RWPE1 (cell line): ENCODE measurements around the gene TEDC1.

ENCODE experiments used
- CTCF ChIA-PET: fragments of 350-600 bp; sonication (Branson Sonifier 250); formaldehyde crosslinking; extraction: SDS; loops from one replicate; lab custom pipeline; 2021; lab: Yijun Ruan, JAX
- POLR2A ChIA-PET: fragments of 400-600 bp; formaldehyde crosslinking; extraction: SDS; loops from one replicate; lab custom pipeline; 2020; ENCODE audit warnings: antibody characterized with exemption; ENCODE audit not compliant: low non-redundant PET; lab: Yijun Ruan, JAX
- DNase-seq: peaks from one replicate; pipeline ENCODE4 v3.0.0; 2012; ENCODE audit warnings: low spot score
- H3K27ac ChIP-seq: fragments of 450-650 bp; 2 replicates; pipeline ENCODE4 v1.5.1; 2017
- CTCF ChIP-seq: fragments of 450-650 bp; conservative IDR thresholded peaks from 2 replicates; pipeline ENCODE4 v1.5.1; 2017; ENCODE audit warnings: low read depth, mild to moderate bottlenecking

The TEDC1 gene

DNA sequence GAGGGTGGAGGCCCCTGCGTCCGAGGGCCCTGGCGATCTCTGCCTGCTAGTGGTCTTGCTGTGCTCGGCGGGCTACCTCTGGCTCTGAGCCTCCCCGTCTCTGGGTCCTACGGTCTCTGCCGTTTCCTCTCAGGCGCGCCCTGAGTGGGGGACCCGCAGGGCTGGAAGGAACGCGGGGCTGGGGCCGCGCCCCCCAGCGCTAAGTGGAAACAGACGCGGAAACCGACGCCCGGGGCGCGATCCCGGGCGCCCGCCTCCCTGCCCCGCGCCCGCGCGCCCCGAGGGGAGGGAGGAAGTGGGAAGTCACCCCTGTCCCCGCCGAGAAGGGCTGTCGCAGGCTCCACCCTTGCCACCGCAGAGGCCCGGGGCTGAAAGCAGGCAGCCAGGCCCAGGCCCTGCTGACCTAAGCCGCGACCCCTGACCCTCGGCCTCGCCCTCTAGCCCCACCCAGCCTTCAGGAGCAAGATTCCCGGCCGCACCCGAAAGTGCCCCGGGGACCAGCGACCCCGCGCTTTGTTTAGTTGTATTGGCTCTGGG is 3.5 kb upstream of the TEDC1 start:
- TF ChIP-seq CTCF, result no peak
- peak overlapping the region; percentile 100 for H3K27ac ChIP-seq
- CTCF ChIA-PET, result no interaction called here
- DNase-seq, result no peak
- POLR2A ChIA-PET, result no interaction called here

GRCh38 chr14:105487986-105488777 is 2.9 kb upstream of the TEDC1 start:
- TF ChIP-seq CTCF, result no peak
- ChIA-PET CTCF (interaction anchor here (0.6 to 2.1 kb wide), 3 partner anchors 16 to 187 kb away, joined by 3 to 19 read pairs (median 3); partner anchors contain the start of gene BRF1), POLR2A (no interaction called here)
- no peak for DNase-seq
- peak overlapping the region; percentile 100 for H3K27ac ChIP-seq

- H3K27ac ChIP-seq, result peak overlapping the region; percentile 100
- no peak for DNase-seq
- ChIA-PET CTCF (interaction anchor here (0.6 to 2.1 kb wide), 12 partner anchors 8 to 188 kb away, joined by 3 to 24 read pairs (median 4); partner anchors contain the start of gene BRF1), POLR2A (interaction anchor here (0.6 kb wide), 1 partner anchor 77 kb away, joined by 7 read pairs; no protein-coding TSS in a partner anchor)
- TF ChIP-seq CTCF, result no peak
Observed at GRCh38 chr14:105488781-105489541, 2.1 kb upstream of the TEDC1 start.

- peak overlapping the region; percentile 100 for H3K27ac ChIP-seq
- ChIA-PET POLR2A (interaction anchor here (0.6 kb wide), 1 partner anchor 77 kb away, joined by 7 read pairs; no protein-coding TSS in a partner anchor), CTCF (interaction anchor here (0.5 to 2.1 kb wide), 25 partner anchors 8 to 400 kb away, joined by 3 to 24 read pairs (median 3); partner anchors contain the start of gene BRF1)
- peak; percentile 63 for TF ChIP-seq CTCF
- peak; percentile 75 for DNase-seq
Observed at GRCh38 chr14:105489542-105490266, 1.3 kb upstream of the TEDC1 start.

DNA sequence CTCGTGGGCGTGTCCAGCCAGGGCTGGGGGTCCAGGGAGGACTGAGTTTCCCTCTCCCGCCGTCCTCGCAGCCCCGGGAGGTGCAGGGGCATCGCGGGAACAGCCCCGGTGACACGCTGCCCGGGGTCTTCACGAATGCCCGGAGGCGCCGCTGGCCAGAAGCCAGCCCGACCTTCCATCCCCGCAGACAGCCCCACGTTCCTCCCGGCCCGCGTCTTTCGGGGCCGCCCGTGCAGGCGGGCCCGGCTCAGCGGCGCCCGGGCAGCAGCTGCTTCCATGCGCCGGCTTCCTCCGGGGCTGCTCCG is 827 bp upstream of the TEDC1 start:
- peak overlapping the region; percentile 100 for H3K27ac ChIP-seq
- no peak for DNase-seq
- CTCF ChIA-PET, result interaction anchor here (0.5 to 2.1 kb wide), 23 partner anchors 9 to 400 kb away, joined by 3 to 24 read pairs (median 3); no protein-coding TSS in a partner anchor
- POLR2A ChIA-PET, result no interaction called here
- TF ChIP-seq CTCF, result no peak
